GM23338 (cell line): Measurements from ENCODE around the gene DTNB. TPM values are rescaled to one million over a fixed set of nuclear protein-coding genes. Genes with fewer than 3 reads are reported as not detected.
A peak's percentile ranks its signal among the peaks of the same experiment; 100 is the strongest.

Experiments
- ATAC-seq: fragments of 200-7000 bp; cut with Tn5 transposase; 3 replicates; pipeline ENCODE4 v1.9.1; 2020
- DNase-seq: peaks from one replicate; pipeline ENCODE4 v3.0.0-alpha.2; 2015; ENCODE audit warnings: low spot score
- H2AFZ ChIP-seq: fragments of 200-600 bp; sonication (generic); 2 replicates; pipeline ENCODE4 v1.8.0; 2016; ENCODE audit warnings: antibody characterized with exemption, mild to moderate bottlenecking, moderate library complexity
- H3F3A ChIP-seq: fragments of 200-600 bp; sonication (generic); replicated peaks from 2 replicates; pipeline ENCODE4 v1.8.0; 2017; ENCODE audit warnings: antibody characterized with exemption, mixed run types, low read depth
- H3K27ac ChIP-seq: fragments of 200-600 bp; sonication (generic); 2 replicates; pipeline ENCODE4 v1.6.1; 2016; ENCODE audit warnings: low read depth
- H3K27me3 ChIP-seq: fragments of 200-600 bp; sonication (generic); 2 replicates; pipeline ENCODE4 v1.8.0; 2016; ENCODE audit warnings: mild to moderate bottlenecking, mixed run types, moderate library complexity; ENCODE audit not compliant: insufficient read depth
- H3K36me3 ChIP-seq: fragments of 200-600 bp; sonication (generic); 2 replicates; pipeline ENCODE4 v1.8.0; 2016; ENCODE audit warnings: mild to moderate bottlenecking; ENCODE audit not compliant: insufficient read depth
- H3K4me1 ChIP-seq: fragments of 200-600 bp; sonication (generic); 2 replicates; pipeline ENCODE4 v1.8.0; 2016; ENCODE audit warnings: mild to moderate bottlenecking, moderate library complexity; ENCODE audit not compliant: insufficient read depth
- H3K4me2 ChIP-seq: fragments of 200-600 bp; sonication (generic); 2 replicates; pipeline ENCODE4 v1.7.1; 2017; ENCODE audit warnings: mixed run types
- H3K4me3 ChIP-seq: fragments of 200-600 bp; sonication (generic); 2 replicates; pipeline ENCODE4 v1.6.1; 2016; ENCODE audit warnings: mixed run types
- H3K79me2 ChIP-seq: fragments of 200-600 bp; sonication (generic); replicated peaks from 2 replicates; pipeline ENCODE4 v1.8.0; 2017; ENCODE audit warnings: mild to moderate bottlenecking; ENCODE audit not compliant: insufficient read depth
- H3K9me2 ChIP-seq: fragments of 200-600 bp; sonication (generic); 2 replicates; pipeline ENCODE4 v1.8.0; 2017; ENCODE audit not compliant: insufficient read depth
- H4K20me1 ChIP-seq: fragments of 200-600 bp; sonication (generic); replicated peaks from 2 replicates; pipeline ENCODE4 v1.8.0; 2017; ENCODE audit warnings: mild to moderate bottlenecking; ENCODE audit not compliant: insufficient read depth
- H3K27ac Mint-ChIP-seq: 2 replicates; pipeline ENCODE4 v1.8.0; 2020; ENCODE audit warnings: inconsistent platforms, mild to moderate bottlenecking, moderate library complexity, mixed read lengths
- H3K27me3 Mint-ChIP-seq: 3 replicates; pipeline ENCODE4 v1.8.0; 2022; ENCODE audit warnings: low read depth, mild to moderate bottlenecking, moderate library complexity, mixed read lengths, inconsistent platforms; ENCODE audit not compliant: insufficient read depth, poor library complexity
- H3K36me3 Mint-ChIP-seq: 3 replicates; pipeline ENCODE4 v1.8.0; 2021; ENCODE audit warnings: low read depth, mild to moderate bottlenecking, inconsistent platforms, moderate library complexity, mixed read lengths
- H3K4me1 Mint-ChIP-seq: 3 replicates; pipeline ENCODE4 v1.8.0; 2020; ENCODE audit warnings: mild to moderate bottlenecking, inconsistent platforms, mixed read lengths
- H3K4me3 Mint-ChIP-seq: 3 replicates; pipeline ENCODE4 v1.8.0; 2021; ENCODE audit warnings: moderate library complexity, mild to moderate bottlenecking, inconsistent platforms, mixed read lengths
- H3K9me3 Mint-ChIP-seq: 3 replicates; pipeline ENCODE4 v1.8.0; 2020; ENCODE audit warnings: moderate library complexity, mild to moderate bottlenecking, inconsistent platforms, mixed read lengths
- CTCF ChIP-seq, 2 experiments: fragments of 200-600 bp in 1 of 2; sonication (generic) in 1 of 2; conservative IDR thresholded peaks; 2 replicates each; pipeline versions ENCODE4 v1.5.1 to v1.6.1; 2016 to 2017; ENCODE audit warnings: antibody characterized with exemption in 2 of 2, low read depth in 2 of 2, mild to moderate bottlenecking in 2 of 2, moderate library complexity in 1 of 2
- ETS1 ChIP-seq: IDR thresholded peaks from 2 replicates; pipeline ENCODE4 v1.6.1; 2016; ENCODE audit warnings: antibody characterized with exemption
- EZH2phosphoT487 ChIP-seq: fragments of 200-600 bp; sonication (generic); IDR thresholded peaks from one replicate; pipeline ENCODE4 v1.8.1; 2018; ENCODE audit warnings: antibody characterized with exemption; ENCODE audit not compliant: unreplicated experiment
- NANOG ChIP-seq: IDR thresholded peaks from 2 replicates; pipeline ENCODE4 v1.6.1; 2016; ENCODE audit warnings: antibody characterized with exemption, borderline replicate concordance
- POLR2AphosphoS5 ChIP-seq: IDR thresholded peaks from 2 replicates; pipeline ENCODE4 v1.6.1; 2016; ENCODE audit warnings: antibody characterized with exemption, low read depth
- ZNF462 ChIP-seq: fragments of 250-450 bp; sonication (Bioruptor Pico); IDR thresholded peaks from 2 replicates; pipeline ENCODE4 v1.5.0; 2020; ENCODE audit warnings: mild to moderate bottlenecking, moderate library complexity
- polyA plus RNA-seq: library from polyadenylated mRNA; unstranded; fragments of >200 nt; fragmentation: Nextera tagmentation; extraction: Ambion mirVana; gene quantifications from 2 replicates; pipeline ENCODE4 v1.2.1, GENCODE V29; 2016
- total RNA-seq: library from RNA; depleted of rRNA; stranded (reverse); fragments of >200 nt; shearing (Covaris generic); gene quantifications from 2 replicates; pipeline ENCODE4 v1.2.3, GENCODE V29; 2014

The DTNB gene
- total and polyA plus RNA-seq, 2 experiments from 2014 or later: 22.1 to 29.4 TPM

GRCh38 chr2:25664183-25664964, 9.0 kb downstream of the DTNB start:
- peak overlapping the region; percentile 13 for H3K4me2 ChIP-seq
- no peak for TF ChIP-seq ETS1
- TF ChIP-seq POLR2AphosphoS5: no peak
- peak; percentile 88 to 92 for TF ChIP-seq CTCF (conservative IDR thresholded peaks at IDR 0.05; ENCODE audit: low read depth in 2 of 2)
- no peak for TF ChIP-seq NANOG
- TF ChIP-seq EZH2phosphoT487: no peak
- TF ChIP-seq ZNF462 (CRISPR knock-in tag): no peak

More at GRCh38 chr2:25664183-25664964, 9.0 kb downstream of the DTNB start:
- DNase-seq (peak; percentile 95), ATAC-seq (peak; percentile 96)
- Histone ChIP-seq H2AFZ (no peak overlapping the region), H3K79me2 (peaks cover 89% of the 10 kb centered on the region), H3K27me3 (no peaks in the 10 kb centered on the region), H3K9me2 (no peaks in the 10 kb centered on the region), H4K20me1 (0 out of 2 replicates have a peak, but pooled peaks cover 14% of the 10 kb centered on the region), H3K4me1 (peaks cover 16% of the 10 kb centered on the region), H3K27ac (no peak overlapping the region), H3F3A (no peaks in the 10 kb centered on the region), H3K36me3 (no peaks in the 10 kb centered on the region), H3K4me3 (no peak overlapping the region)
- H3K27ac Mint-ChIP-seq: peak overlapping the region; percentile 92
- no peaks in the 10 kb centered on the region for H3K9me3 Mint-ChIP-seq
- H3K4me1 Mint-ChIP-seq: peaks cover 19% of the 10 kb centered on the region; the same call in 2 of the 3 replicates
- peaks cover 5% of the 10 kb centered on the region for H3K27me3 Mint-ChIP-seq
- no peaks in the 10 kb centered on the region for H3K36me3 Mint-ChIP-seq
- H3K4me3 Mint-ChIP-seq: 0 out of 3 replicates have a peak overlapping the region, but pooled peaks have one; percentile 5
